Cerebellar cortex (tissue), 1 donor: ENCODE measurements around the gene ATOSB.
"Not testable (repeated sequence)": the region's sequence is repeated elsewhere in the genome, so short reads cannot be mapped to it uniquely, and the experiment has no call there.

ENCODE experiments used
- DNase-seq: peaks from one replicate; pipeline ENCODE4 v3.0.0-alpha.2; 2015; ENCODE audit warnings: low spot score

ATOSB gene, protein sequence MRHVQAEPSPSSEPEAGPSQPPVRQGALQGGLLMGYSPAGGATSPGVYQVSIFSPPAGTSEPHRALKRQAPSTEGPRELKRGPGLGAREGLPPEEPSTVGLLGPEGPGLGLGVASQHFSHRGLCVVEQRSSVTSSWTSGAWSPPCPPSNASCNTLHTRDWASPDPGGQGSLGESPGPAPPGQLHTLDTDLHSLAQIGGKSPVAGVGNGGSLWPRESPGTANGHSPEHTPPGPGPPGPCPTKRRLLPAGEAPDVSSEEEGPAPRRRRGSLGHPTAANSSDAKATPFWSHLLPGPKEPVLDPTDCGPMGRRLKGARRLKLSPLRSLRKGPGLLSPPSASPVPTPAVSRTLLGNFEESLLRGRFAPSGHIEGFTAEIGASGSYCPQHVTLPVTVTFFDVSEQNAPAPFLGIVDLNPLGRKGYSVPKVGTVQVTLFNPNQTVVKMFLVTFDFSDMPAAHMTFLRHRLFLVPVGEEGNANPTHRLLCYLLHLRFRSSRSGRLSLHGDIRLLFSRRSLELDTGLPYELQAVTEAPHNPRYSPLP

DNA sequence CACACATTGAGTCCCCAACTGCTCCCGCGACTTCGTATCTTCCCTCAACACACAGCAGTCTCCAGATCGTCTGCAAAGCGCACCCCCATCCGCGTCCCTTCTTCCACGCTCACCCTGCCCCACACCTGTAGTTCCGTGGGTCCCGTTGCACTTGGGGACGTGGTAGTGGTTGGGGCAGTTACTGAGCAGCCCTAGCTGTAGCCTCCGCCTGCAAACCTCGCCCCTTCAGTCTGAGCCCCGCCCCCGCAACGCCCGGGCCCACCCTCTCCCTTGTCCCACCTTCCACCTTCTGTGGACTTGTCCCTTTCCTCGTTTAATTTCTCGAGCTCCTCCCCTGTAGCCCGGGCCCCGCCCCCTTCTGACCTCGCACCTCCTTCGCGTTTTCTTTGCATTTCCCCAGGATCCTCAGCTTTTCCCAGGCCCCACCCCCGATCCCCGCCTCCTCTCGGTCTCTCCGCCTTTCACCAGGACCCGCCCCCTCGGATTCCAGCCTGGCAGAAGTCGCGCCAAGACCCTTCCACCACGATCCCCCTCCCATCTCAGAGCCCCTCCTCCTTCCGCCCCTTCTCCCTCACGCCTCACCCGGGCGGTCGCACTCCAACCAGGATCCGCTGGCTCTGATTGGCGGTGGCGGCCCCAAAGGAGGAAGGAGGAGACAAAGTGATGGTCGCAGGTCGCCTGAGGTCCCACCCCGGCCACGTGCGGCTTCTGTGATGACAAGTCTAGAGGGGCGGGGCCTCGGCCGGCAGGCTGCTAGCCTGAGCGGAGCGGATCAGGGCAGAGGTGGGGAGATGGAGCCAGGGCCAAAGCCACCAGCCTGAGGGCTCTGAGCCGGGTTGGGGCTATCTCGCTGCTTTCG is at the start of gene ATOSB:
Gene ATOSB (minus strand): TSS at position 183 of the 859 bp plus-strand sequence. CDS start 7,588 bp downstream, outside the sequence.
- DNase-seq, result peak; percentile 97

DNA sequence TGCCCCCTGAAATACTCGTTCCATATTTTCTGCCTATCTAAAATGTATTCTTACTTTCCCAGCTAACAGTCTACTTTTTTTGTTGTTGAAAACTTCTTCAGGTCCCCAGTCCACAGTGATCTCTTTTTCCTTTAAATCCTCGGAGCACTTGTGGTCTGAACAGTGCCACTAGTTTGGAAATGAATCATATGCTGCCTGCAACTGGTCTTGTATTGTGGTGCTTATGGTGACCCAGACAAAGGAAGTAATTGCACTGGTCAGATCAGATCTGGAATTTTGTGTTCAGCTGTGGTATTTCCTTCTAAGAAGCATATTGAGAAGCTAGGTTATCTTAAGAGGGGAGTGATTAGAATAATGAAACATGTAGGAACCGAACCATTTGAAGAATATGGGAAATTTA is 49.0 kb upstream of the ATOSB start:
- DNase-seq, result no peak

DNA sequence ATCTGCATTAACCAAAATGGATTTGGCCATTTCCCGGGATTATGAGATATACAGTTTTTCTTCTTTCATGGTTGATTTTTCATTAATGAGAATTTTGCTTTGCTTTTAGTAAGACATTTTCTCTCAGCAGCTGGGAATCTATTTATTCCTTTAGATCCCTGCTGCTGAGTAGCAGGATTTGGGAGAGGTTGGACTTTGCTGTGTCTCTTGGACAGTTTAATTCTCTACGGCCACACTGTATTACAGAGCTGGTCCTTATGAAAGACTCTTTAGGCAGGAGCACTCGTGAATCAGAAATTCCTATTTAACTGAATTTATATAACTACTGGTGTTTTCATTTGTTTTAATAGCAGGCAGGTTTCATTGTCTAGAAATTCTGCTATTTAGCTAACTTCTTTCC is 47.8 kb upstream of the ATOSB start:
- peak; percentile 48 for DNase-seq

DNA sequence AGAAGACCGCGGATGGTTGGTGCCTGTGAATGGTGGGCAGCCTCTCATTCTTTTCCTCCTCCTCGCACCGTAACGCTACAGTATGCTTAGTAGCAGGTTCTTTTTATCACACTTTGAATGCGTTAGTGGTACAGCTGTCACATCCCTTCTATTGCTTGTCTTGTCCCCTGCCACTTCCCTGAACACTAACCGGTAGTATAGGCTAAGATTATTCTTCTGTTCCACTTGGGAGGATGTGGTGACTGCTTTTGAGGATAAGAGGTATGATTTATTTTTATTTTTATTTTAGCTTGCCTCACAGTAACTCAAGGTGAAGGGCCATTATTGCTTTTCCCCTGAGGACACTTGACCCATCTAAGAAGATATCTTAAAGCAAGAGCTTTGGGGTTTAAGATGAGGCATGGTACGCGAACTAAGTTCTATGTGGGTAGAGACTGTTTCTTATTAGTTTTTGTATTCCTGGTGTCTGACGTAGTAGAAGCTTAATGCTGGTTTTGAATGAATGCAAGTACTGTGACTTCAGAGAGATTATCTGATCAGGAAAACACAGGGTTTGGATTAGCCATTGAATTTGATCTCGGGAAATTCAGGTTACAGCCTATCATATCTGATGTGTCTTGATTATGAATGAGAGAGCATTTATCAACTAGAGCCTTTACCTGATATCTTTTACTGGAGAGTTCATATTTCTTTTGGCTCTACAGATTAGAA is 47.1 kb upstream of the ATOSB start:
- DNase-seq, result peak; percentile 68

DNA sequence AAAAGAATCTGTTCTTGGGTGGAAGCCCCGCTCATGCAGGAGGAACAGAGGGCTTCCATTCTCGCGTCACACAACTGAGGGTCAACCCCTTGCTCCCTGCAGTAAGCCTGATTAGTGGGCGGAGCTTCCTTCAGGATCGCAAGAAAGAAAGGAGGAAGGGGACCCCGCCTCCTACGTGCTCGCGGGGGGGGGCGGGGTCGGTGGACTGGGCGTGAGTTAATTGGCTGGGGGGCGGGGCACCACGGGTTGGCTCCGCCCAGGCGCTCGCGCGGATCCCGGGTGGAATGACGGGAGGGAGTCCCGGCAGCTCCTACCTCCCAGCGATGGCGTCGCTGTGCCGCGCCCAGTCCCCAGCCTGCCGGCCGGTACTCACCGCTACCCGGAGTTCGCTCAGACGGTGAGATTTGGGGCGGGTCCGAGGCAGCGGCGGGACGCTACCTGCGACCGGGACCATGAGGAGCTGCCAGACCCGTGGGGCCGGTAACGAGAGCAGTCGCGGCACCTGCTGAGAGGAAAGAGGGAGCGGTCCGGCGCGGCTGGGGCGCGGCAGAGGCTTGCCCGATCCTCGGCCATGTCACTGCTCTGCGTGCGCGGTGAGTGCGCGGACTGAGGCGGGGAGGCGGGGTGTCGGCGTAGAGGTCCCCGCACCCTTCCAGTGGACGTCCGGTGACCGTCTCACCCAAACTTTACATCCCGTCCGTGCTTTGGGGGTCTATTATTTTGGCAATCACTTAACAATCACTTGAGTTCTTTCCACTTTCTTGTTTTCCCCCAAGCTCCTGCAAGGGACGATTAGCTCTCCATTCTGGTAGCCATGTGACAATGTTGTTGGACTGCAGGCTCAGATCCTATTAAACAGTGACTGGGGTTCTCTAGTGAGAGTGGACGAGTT is 46.3 kb upstream of the ATOSB start, which contains the start of gene UNC13B:
Gene UNC13B (plus strand): TSS at position 297 of the 892 bp plus-strand sequence. CDS start 275 bp downstream, at position 572.
- DNase-seq, result peak; percentile 96

DNA sequence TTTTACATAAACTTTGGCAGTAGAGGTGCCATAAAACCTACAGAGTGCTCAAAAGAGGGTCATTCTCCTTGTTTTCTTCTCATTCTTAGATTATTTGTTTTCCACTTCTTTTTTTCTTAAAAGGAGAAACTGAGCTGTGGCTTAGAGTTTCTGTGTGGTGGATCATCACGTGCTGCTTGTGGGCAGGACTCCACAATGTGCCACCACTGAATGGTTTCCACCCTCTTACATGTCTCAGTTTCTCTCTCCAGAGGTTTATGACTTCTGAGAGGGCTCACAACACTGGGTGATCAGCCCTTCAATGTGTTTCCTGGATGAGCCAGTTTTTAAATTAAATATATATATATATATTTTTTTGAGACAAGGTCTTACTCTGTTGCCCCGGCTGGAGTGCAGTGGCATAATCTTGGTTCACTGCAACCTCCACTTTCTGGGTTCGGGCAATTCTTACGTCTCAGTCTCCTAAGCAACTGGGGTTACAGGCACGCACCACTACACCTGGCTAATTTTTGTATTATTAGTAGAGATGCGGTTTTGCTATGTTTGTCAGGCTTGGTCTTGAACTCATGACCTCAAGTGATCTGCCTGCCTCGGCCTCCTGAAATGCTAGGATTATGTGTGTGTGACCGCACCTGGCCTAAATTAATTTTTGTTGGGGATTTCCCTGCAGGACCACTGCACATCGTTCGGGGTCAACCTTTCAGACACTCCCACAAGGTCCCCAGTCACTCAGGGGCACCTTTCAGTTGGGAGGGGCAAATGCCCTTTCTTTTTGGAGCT is 43.0 kb upstream of the ATOSB start:
- DNase-seq, result no peak

DNA sequence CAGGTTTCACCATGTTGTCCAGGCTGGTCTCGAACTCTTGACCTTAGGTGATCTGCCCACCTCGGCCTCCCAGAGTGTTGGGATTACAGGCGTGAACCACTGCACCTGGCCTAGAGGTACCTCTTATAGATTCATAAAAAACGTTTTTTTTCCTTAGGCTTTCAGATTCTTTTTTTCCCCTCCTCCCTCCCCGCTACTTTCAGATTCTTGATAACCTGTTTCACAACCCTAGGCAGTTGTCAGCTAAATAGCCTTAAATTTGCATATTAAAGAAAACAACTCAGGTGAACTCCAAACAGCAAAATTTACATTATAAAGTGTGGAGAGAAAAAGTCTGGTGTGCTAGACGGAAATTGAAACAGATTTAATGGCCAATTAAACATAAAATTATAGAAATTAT is 42.2 kb upstream of the ATOSB start:
- DNase-seq, result not testable (repeated sequence)

DNA sequence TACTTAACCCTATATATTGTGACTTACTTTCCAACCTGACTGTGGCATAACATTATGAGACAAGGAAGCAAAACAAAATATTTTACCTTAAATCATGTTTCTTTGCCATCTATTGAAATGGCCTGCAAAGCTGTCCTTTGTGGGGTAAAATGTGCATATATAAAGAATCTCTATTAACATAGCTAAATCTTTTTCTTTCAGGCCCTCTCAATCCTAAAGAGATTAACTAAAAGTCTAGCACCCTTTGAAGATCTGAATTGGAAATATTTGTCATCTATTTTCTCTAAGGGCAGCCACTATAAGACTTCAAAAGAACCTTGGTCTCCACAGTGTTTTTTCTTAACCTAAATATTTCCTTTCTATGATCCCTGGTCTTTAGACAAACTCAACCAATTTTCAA is 41.1 kb upstream of the ATOSB start:
- DNase-seq, result no peak

DNA sequence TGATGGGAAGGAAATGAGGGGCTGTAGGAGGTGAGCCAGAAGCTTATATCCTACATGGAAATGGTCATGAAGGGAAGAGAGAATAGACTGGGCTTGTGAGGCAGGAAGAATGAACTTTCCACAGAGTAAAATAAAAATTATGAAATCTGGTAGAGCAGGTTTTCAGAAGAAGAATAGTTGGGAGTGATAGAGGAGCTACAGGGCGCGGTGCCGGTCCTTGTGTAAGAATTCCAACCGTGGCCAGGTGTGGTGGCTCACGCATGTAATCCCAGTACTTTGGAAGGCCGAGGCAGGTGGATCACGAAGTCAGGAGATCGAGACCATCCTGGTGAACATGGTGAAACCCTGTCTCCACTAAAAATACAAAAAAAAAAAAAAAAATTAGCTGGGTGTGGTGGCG is 37.3 kb upstream of the ATOSB start:
- DNase-seq, result no peak

DNA sequence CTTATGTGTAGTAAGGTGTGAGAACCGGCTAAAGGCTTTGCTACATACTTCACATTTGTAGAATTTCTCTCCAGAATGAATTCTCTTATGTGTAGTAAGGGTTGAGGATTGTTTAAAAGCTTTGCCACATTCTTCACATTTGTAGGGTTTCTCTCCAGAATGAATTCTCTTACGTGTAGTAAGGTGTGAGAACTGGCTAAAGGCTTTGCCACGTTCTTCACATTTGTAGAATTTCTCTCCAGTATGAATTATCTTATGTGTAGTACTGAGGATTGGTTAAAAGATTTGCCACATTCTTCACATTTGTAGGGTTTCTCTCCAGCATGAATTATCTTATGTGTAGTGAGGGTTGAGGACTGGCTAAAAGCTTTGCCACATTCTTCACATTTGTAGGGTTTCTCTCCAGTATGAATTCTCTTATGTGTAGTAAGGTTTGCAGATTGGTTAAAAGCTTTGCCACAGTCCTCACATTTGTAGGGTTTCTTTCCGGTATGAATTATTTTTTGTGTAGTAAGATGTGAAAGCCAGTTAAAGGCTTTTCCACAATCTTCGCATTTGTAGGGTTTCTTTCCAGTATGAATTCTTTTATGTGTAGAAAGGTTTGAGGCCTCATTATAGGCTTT is 32.4 kb upstream of the ATOSB start:
- DNase-seq, result not testable (repeated sequence)

DNA sequence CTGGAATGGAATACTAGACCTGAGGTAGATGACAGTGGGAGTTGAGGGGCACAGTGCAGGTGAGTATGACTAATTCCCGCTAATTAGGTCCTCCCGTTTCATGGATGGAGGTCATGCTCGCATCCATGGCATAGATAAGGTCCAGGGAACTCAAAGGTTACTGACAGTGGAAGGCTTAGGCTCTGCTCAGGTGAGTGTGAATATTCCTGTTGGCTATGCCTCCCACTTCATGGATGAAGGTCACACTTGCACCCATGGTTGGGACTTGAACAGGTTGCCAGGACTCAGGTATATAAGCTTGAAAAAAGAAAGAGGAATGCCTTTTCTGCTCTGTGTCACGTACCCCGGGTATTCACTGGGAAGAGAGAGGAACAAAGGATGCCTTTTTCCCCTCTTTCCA is 26.4 kb upstream of the ATOSB start:
- no peak for DNase-seq

DNA sequence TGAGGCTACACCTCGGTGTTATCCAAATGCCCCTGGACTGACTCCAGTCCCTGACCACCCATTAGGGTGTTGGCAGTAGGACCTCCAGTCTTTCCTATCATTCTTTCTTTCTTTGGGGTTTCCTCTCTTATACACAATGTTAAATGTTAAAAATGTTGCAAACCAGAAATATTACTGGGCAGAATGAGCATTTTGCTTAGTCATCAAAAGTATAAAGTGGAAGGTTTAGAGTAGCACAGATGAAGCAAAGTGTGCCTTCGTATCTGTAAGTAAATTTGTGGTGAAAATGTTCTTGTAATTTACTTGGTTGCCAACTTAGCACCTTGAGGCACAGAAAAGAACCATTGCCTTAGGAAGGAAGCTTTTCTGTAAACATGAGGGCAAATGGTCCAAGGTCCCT is 24.4 kb upstream of the ATOSB start:
- DNase-seq, result no peak

DNA sequence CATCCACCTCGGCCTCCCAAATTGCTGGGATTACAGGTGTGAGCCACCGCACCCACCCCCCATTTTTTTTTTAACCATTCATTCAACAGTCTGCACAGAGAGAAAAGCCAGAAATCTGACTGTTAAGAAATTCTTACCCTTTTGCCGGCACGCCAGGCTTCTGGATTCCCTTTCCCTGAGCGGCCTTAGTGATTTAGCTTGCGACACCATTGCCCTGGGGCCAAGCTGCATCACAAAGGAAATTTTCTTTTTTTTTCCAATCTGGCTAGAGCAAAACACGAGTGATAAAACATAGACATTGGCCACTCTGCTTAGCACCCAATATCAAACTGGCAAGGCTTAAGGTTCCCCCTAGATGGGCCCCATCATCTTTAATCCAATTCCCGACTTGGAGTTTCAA is 21.2 kb upstream of the ATOSB start:
- DNase-seq, result no peak

DNA sequence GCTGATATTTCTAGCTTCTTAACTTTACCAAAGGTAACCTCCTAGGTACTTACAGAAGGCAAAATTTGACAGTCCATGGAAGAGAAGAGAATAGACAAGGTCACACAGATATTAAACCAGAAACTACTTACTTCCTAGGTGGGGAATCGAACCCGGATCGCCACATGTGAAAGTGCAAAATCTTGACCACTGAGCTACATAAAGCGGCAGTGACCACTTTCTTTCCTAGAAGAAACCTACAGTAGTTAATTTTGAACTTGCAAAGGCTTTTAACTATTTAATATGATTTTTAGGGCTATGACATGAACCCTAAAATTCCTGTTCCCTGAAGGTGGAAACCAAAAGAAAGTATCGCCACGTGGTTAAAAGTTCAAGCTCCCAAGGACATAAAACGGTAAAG is 20.3 kb upstream of the ATOSB start:
- DNase-seq, result no peak

DNA sequence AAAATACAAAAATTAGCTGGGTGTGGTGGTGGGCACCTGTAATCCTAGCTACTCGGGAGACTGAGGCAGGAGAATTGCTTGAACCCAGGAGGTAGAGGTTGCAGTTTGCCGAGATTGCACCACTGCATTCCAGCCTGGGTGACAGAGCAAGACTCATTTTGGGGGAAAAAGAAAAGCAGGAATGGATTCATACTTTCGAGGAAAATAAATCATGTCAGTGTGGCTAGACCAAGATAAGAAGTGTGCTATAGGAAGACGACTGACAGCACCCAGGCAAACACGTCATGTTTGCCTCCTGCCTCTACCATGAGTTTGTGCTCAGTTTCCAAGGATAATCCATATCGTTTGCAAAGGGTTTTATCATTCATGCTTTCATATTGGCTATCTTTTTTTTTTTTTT is 19.3 kb upstream of the ATOSB start:
- DNase-seq, result no peak

DNA sequence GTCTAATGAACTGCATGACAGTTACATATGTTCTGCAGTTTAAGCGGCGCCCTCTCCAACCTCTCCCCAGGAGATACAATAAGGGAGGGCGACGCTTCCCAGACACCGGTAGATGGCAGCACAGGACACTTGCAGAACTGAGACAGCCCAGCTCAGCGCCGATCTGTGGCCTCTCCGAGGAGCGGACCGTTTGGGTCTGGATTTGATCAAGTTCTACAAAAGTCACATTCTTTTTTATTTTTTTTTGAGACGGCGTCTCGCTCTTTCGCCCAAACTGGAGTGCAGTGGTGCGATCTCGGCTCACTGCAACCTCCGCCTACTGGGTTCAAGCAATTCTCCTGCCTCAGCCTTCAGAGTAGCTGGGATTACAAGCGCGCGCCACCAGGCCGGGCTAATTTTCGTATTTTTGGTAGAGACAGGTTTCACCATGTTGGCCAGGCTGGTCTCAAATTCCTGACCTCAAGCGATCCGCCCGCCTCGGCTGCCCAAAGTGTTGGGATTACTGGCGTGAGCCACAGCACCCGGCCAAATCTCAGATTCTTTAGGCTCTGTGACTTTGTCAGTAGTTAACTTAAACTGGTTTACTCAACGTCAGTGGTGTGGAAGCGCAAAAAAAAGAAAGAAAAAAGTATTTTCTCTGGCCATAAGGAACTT is 1.4 kb upstream of the ATOSB start:
- peak; percentile 97 for DNase-seq

DNA sequence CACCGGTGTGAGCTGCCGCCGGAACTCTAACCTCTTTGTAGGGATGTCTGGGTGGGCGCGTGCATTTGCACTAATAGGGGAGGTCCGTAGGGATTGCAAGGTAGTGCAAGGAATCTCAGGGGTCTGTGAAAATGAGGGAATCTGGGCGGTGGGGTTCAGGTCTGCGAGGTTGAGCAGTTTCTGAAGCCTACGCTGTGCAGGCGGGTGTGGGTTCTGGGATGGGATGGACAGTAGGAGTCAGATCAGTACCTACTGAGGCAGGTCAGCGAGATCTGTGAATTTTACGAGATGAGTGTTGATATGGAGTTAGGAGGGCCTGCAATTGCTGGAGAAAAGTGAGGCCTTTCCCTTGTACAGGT is 856 bp upstream of the ATOSB start:
- DNase-seq, result no peak

DNA sequence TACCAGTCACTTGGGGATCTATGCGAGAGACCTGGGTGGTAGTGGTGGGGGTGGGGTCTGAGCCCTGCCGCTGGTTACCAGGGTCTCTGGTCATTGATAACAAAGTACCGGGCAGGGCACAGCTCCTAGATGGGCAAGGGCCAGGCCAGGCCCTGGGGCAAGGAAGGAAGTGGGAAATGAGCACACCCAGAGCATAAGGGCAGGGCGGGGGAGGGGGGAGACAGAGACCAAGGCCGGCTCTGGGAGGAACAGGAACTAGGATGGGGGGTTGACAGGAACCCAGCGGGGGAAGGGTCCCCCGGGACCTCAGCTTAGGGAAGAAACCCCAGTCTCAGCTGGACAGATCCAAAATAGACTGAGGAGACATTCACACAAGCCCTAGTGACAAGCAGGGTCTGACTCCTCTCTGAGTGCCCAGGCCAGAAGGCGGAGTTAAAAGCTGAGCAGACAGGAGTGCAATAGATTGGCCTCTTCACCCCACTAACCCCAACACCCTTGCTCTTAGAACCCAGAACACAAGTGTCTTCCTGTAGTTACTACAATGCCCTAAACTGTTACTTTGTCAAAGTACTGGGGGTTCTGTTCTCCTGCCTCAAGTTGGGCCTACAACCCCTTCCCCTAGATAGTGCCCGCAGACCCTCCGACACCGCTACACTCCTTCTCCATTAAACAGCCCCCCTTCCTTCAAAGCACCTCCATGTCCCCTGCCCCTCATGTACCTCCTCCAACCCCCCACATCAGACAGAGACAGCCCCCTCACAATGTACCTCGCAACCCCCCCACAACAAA is 628 bp downstream of the ATOSB start:
- DNase-seq, result peak; percentile 46
